Breast epithelium (tissue), 3 donors: ENCODE results near the gene PARD3B.

Experiments used
- POLR2A ChIP-seq: fragments of 450-650 bp; IDR thresholded peaks from one replicate; pipeline ENCODE4 v1.6.1; 2016; ENCODE audit warnings: antibody characterized with exemption, mild to moderate bottlenecking, moderate library complexity
- TF ChIP-seq, protein P1 (sequence below), 3 donors: fragments of 450-650 bp; IDR thresholded peaks; one replicate each; pipeline ENCODE4 v1.5.1; 2016 to 2017; ENCODE audit warnings: antibody characterized with exemption in 3 of 3, mild to moderate bottlenecking in 3 of 3, moderate library complexity in 3 of 3

GRCh38 chr2:204662956-204663355 lies 117.7 kb downstream of the PARD3B start:
- TF ChIP-seq POLR2A, result no peak
- TF ChIP-seq, protein P1, sequence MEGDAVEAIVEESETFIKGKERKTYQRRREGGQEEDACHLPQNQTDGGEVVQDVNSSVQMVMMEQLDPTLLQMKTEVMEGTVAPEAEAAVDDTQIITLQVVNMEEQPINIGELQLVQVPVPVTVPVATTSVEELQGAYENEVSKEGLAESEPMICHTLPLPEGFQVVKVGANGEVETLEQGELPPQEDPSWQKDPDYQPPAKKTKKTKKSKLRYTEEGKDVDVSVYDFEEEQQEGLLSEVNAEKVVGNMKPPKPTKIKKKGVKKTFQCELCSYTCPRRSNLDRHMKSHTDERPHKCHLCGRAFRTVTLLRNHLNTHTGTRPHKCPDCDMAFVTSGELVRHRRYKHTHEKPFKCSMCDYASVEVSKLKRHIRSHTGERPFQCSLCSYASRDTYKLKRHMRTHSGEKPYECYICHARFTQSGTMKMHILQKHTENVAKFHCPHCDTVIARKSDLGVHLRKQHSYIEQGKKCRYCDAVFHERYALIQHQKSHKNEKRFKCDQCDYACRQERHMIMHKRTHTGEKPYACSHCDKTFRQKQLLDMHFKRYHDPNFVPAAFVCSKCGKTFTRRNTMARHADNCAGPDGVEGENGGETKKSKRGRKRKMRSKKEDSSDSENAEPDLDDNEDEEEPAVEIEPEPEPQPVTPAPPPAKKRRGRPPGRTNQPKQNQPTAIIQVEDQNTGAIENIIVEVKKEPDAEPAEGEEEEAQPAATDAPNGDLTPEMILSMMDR (IDR thresholded peaks at IDR 0.05), result no peak
